HG02943 (cell line): ENCODE measurements around the gene COL4A1.

Experiments used
- ATAC-seq: cut with Tn5 transposase; IDR thresholded peaks from one replicate; pipeline ENCODE4 v1.9.1; 2021; ENCODE audit warnings: mild to moderate bottlenecking, low read depth, moderate library complexity; ENCODE audit not compliant: unreplicated experiment

Gene COL4A1

DNA sequence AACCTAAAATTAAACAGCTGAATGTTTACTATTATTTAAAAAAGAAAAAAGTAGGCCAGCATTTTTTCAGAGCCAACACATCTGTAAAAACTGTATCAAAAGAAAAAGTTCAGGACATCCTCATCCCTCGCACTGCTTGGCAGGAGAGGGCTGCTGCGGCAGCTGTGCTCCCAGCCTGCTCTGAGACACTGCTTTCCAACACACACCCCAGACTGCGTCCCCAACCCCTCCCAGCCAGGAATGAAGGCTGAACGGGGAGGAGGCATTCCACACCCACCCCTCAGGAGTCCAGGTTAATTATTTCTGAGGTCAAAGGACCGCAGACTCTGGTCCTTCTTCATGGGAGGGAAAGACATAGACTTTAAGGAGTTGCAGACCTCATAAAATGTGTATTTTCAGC is 43.1 kb downstream of the COL4A1 start:
- ATAC-seq: no peak

DNA sequence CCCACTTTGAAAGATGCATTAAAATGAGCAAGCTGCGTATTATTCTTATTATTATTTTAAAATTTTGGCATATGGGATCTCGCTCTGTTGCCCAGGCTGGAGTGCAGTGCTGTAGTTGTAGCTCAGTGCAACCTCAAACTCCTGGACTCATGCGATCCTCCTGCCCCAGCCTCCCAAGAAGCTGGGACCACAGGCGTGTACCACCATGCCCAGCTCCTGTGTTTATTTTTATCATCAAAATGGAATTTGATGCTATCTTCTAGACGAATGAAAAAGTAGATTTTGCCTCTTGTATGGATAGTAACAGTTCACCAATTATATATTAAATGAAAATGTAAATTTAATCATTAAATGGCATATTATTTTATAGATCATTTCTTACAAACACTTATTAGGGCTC is 43.6 kb downstream of the COL4A1 start:
- ATAC-seq: no peak

DNA sequence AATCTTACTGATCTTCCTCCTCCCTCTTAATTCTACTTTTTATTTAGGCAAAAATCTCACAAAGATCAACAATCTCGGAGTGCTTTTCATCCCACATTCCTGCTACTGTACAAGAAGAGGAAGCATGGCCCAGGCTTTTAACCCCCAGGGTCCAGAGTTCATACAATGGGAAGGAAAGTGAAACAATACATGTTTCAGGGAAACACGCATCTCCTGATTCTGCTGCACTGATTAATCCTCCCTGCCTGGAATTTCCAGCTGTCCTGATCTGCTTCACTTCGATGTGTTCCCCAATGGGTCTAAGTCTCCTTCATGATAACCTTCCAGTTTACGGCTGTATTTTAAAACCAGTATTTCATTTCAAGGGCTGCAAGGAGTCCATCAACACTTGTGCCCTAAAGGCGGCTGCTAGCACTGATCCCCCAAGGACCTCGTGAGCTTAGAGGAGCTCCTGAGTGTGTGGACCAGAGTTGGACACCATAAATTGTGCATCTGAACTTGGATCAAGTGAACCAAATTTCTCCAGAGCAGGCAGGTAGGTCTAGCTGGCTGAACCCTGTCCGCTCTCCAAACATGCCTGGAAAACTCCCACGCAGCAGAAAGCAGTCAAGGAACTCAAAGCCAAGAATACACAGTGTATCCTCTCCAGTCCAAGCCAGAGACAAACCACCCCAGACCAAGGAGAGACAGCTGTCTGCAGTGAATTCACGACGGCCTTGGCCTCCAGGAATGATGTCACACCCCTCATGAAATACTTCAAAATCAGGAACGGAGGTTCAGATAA is 44.3 kb downstream of the COL4A1 start:
- ATAC-seq: no peak

DNA sequence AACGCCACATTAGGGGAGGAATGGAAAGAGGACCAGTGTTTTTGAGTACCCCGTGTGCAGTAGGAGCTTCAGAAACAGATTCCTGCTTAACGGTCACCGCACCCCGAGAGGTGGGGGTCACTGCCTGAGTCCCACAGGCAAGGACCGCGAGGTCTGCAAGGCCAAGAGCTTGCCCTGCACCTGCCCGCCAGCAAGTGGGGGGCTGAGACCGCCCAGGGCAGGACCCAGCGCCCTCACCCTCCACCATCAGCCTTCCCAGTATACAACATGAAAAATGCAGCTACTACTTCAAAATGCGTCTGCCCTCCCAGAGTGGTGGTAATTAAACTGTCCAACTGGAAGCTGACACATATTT is 44.9 kb downstream of the COL4A1 start:
- ATAC-seq: no peak

DNA sequence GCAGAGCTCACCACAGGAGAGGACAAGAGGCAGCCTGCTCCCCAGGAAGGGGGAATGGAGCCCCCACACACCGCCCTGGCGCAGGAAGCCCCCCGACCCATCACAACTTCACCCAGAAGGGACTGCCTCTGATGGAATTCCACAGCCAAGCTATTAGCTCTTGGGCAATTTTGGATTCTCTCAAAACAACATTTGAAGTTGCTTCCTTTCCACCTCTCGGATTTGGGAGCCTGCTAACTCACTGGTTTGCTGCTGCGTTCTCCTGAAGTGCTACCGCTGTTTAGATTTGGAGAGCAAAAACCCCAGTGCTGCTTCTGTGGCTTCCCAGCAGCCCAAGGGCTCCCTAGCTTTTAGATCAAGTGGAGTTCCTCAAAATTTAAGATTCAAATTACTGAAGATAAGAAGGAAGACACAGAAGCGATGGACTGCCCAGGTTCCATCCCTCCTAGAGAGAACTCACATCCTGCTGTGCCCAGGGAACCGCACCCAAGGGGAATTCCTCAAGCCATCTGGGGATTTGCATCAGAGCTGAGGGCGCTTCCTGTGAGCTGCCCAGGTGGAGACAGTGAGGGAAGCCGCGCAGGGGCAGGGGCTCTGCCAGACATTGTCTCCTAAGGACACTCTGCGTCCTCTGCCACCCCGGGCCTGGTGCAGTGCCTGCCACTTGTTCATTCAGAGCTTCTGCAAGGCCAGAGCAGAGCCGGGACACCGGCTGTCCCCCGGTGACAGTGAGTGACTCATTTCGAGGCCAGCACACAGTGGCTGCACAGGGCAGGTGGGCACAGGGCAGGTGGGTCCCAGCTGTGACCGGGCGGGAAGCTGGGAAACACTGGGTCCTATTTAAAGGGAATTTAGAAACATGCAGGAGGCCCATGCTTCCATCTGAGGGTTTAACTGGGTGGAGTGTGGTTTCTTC is 45.5 kb downstream of the COL4A1 start:
- ATAC-seq: no peak

DNA sequence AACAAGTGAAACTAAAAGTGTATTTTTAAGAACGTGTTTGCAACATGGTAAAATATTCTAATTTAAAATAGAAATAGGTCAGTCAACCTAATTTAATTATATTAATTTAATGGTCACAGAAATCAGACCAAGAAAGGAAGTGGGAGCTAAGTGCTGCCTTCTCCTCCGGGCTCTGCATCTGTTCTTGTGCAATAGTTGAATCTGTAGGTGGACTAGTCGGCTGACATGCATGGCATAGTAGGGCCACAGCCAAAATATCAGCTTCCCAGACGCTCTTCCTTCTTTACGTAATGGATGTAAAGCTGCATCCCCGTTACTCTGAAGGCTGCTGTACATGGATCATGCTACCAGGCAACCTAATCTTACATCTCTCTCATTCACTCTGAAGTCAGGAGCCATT is 47.3 kb downstream of the COL4A1 start:
- no peak for ATAC-seq

DNA sequence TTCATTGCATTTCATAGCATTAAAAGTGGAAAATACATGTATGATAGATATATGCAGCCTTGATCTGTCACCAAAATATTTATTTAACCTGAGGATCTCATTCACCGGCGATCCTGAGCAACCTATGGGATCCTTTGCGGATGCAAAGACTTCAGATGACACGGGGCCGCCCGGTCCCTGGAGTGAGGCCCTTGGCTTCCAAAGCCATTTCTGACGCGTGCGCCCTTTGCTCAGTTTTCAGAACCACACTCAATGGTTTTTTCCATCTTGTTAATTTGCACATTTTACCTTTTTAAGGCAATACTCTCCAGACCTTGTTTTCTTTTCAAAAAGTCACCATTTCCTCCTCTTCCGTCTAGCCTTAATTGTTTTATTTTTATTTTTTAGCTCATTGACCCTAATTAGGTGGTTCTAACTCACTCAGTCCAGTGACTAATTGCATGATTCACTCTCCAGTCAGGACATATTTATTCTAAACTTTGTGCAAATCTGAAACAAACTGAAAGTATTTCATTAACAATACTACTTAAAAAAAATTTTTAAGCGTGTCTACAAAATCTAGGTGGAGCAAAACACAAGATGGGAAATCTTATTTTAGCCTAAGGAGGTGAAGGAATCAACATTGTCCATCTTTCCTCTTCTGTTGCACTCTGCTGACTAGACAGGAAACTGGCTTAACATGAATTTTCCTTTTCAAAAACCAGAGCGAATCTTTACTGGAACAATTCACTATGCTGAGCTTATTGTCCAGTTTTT is 47.9 kb downstream of the COL4A1 start:
- no peak for ATAC-seq

DNA sequence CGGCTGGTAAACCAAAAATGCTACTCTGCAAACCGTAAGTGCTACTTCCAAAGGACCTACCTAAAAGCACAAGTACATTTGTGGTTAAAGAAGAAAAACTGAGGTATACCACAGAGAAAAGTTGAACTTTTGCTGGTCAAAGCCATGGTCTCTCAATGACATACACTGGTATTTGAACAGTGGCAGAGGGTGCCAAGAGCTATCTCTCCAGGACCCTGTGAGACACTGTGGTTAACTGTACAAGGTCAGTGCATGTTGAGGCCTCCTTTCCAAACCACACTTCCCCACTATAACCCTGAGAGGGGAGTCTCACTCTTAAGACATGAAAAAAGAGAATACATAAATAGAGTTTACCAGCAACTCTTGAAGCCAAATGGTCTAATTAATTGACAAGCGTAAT is 49.5 kb downstream of the COL4A1 start:
- ATAC-seq: no peak

DNA sequence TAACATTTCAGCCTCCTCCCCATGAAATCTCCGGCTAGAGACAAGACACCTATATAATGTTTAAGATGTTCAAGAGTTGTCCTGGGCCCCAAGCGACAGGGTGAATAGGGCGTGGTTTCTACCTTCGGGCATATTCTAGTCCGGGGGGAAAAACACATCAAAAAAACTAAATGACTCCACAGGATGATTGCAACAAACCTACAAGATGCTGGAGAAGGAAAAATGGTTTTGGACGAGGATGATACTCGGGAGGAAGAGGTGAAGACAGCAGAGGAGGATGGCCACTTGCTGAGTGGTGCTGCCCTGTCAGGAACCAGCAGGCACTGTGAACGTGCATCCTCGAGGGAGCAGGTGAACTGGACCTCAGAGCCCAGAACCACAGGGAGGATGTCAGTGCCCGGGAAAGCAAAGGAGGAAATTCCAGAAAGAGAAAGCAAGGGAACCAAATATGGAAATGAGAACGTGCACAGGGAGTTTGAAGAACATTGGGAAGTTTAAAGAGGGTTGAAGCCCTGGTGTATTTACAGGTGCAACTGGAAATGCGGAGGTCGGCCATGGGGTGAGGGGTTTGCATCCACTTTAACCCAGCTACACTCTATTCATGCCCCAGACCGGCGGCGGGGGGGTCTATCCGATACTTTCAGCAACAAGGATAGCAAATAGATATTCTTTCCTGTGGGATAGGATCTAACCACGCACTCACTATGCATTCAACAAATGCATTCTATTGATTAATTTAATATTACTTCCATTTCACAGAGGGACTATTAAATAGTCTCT is 50.6 kb downstream of the COL4A1 start:
- ATAC-seq: no peak

DNA sequence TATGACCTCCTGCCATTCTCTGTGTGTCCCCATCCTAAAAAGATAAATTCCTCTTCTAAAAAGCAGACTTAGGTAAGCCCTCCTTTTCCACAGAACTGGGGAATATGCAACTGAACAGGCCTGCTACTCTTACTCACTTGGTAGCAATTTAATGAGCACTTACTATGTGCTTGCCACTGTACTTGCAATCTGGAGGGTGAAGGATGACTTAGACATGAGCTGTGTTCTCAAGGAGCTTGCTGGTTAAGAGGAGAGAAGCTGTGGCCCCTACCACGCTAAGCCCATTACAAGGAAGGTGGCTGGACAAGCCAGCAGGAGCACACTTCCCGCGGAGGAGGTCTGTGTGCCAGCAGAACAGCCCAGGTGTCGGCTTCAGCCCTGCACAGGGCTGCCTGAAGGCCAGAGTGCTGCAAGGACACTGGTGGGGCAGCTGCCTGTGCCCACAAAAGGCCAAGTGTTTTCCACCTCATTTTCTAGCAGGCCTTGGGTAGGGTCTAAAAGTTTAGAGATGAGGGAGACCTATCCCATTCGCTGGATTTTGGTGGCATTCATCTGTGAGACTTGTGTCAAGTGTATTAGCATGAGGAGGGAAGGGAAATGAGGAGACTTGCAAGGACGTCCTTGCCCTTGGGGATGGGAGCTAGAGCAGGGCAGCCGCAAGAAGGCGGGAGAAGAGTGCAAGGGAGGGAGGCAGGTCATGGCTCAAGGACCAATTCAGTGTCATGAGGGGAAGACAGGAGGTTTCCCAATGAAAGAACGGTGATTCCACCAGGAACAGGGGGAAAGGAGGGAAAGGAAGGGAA is 52.0 kb downstream of the COL4A1 start:
- ATAC-seq: no peak

DNA sequence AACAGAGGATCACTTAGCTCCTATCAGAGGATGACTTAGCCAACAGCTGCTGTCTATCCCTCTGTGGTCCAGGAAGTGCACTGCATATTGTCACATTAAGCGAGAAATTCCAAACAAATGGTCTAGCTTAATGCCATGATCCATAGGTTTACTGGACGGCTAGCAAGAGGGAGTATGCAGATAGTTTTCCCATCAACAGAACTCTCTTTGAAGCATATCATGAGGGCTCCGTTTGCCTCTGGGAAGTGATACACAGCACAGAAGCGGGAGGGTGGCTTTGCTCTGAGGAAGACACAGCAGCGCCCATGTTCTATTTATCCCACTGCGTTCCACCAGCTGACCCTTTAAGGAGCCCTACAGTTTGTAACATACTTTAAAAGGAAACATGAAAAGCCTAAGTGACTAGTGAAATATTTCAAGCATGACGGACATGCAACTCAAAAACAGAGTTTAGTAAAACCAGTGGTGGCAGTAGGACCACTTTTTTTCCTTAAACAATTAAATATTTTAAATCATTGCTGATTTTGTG is 52.7 kb downstream of the COL4A1 start:
- no peak for ATAC-seq

DNA sequence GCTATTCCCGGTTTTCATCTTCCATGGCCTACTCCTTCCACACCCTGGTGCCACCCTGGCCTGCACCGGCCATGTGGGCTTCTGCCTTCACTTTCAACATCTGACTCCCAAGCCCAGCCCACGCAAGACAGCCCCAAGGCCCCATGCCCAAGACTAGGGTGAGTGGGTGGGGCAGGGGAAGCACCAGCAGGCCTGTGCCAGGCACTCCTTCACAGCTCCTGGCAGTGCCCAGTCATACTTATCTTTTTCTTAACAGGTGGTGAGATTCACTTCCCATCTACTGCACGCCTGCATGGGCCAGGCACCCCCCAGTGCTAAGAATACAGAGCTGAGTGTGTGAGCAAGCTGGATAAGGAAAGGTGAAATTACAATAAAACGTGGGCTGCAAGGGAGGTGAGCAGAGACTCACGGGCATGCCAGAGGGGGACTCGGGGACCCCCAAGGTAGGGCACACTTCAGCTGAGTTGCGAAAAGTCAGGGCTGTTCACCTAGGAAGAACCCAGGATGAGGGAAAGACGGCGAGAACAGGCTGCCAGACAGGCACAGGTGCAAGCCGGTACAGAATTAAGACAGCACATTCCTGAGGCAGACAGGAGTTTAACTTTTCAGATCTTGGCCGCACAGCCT is 55.7 kb downstream of the COL4A1 start:
- no peak for ATAC-seq

DNA sequence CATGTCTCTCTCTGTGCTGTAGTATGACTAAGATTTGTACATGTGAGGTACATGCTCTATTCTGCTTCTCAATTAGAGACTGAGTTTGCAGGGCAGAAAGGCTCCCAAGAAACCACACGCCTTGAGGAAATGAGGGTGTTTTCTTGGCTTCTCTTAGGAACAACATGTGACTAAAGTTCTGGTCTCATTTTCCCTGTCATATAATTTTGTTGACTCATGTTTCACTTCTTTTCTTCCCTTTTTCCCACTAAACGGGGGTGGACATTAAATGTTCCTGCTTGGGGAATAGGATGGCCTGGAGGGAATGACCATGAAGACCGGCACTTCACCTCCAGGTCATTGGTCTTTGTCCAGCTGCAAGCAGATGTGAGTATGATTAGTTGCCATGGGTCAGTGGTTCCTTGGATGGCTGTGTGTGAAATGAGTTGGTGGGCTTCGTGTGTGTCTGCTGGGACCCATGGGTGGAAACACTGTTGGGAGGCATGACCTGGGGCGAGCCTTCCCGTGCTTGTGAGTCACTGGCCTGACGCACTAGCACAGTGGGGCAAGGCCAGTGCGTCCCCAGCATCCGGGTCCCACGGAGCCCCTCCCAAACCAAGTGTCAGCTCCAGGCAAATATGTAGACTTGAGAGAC is 56.6 kb downstream of the COL4A1 start:
- no peak for ATAC-seq

DNA sequence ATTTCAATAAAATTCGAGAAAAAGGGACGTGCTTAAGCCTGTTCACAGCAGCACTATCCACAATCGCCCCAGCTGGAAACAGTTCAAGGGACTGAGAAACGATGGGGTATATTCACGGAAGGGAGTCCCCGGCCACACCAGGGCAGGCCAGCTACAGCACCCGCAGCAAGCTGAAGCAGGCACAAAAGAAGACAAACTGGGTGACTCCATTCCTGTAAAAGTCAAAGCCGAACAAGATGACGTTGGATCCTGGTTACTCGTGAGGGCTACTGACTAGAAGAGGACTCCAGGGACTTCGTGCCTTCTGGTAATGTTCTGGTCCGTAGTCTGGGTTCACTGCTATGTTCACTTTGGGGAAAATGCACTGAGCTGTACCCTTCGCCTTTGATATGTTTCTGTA is 57.6 kb downstream of the COL4A1 start:
- no peak for ATAC-seq

DNA sequence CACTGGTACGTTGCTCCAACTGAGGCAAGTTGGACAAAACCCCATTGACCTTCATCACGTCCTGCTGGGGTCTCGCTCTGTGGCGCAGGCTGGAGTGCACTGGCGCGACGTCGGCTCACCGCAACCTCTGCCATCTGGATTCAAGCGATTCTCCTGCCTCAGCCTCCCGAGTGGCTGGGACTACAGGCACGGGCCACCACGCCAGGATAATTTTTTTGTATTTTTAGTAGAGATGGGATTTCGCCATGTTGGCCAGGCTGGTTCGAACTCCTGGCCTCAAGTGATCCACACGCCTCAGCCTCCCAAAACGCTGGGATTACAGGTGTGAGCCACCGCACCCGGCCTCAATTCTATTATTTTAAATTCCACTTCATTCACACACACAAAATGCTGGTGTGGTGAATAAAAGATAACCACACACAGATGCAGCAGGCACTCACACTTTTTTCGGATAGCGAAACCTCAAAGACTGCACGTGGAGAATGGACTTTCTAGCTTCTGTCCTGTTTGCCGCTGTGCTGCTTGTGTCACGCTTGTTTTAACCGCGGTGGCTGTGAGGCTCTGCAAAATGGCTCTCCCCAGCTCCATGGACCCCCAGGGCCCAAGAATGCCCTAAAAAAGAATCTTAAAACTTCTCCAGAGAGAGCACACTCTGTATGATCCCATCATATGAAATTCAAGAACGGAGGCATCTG is 58.4 kb downstream of the COL4A1 start:
- ATAC-seq: no peak

DNA sequence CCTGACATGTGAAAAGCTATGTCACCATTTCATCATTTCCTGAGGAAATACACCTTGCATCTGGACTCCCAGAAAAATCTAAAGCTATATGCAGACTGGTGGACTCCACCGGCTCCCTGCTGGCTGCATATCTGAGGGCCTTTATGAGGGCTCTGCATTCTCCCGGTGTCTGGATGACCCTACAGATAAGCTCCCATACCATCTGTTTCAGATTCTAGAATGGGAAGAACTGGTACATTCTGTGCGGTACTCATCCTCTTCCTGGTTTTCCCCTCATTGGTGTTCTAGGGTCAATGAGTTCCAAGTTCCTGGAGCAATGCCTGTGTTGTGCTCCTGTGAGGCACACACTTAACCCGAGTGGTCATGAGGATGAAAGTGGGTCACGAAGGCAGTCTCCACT is 60.4 kb downstream of the COL4A1 start:
- ATAC-seq: no peak

DNA sequence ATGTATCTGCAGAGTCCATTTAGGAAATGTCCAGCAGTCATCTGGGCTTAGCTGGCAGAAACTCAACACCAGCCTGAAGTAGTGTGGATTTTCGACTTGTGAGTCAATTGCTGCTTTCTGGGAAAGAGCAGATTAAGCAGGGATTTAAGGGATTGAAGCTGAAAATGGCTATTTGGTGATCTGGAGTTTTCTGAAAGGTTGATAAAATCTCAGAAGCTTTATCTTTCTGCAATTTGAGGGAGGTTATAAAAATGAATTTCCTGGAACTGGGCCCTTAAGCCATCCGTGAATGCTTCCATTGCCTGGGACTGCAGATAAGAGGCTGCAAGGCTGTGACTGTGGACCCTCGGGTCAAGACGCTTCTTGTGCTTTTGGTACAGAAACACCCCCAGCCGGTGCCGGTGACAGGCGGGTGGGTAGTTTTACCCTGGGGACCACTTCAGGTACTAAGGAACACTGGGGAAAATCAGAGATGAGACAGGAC is 61.5 kb downstream of the COL4A1 start:
- ATAC-seq: no peak

DNA sequence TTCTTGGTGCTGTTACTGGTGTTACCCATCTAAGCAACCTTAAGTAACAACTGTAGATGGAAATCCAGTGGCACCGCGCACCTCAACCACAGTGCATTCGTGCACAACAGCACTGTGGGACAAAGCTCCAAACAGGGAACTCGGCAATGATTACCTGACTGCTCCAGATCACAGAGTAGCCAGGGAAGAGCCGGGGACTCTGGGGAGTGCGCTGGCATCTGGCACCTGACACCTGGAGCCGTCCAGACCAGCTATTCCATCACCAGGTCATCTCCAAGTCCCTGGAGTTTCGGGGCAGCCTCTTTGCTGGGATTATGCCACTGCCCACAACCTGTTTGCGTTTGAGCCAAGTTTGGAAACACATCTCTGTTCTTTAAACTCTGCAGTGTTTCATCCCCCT is 62.0 kb downstream of the COL4A1 start:
- no peak for ATAC-seq
